Stimulated activated CD4-positive, alpha-beta T cell treated with anti-CD3 and anti-CD28 coated beads, Interleukin-15, amount 100 ng/mL, for 48 hours (primary cell): ENCODE data around the gene SARNP.

Experiments
- DNase-seq, 2 donors: peaks; one replicate each; pipeline ENCODE4 v3.0.0-alpha.2; 2020; ENCODE audit warnings: low read depth in 2 of 2

Gene SARNP

DNA sequence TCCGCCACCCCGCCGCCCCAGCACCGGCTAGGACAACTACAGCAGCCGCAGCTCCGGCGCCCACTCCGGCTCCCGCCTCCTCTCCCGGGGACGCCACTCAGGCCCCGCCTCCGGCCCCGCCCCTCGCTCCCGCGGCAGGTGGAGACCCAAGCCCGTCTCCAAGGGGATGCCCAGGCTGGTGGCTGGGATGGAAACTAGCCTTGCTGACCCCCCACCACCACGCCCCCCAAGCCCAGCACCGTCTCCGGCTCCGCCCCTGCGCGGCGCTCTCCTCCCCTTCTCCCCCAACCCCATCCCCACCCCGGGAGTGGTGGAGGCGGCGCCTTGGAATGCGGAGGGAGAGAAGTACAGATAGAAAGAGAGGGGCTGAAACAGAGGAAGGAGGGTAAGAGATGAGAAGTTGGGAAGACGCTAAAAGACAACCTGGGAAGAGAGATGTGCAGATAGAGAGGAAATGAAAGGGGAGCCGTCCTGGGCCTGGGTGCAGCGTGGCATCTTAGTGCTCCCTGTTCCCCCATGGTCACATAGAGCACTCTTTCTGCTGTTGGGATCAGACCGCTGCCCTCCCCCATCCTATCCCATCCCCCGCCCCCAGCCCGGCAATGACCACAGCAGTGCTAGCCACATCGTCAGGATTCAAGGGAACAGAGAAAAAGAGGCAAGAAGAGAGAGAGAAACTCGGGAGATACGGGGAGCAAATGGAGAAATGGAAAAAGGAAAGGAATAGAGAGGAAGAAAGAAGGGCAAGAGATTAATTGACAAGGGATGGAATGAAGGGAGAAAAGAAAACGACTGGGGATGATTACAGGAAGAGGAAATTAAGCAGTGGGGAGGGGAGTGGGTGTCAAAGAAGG, 109.5 kb downstream of the SARNP start, which contains the start of gene ITGA7:
TSS of gene ITGA7 (minus strand) at position 64 of the 854 bp plus-strand sequence. CDS start 222 bp downstream, outside the sequence.
- no peak for DNase-seq
